GM12878 (cell line): ENCODE measurements around the gene FOXRED2. TPM values are rescaled to one million over a fixed set of nuclear protein-coding genes. Genes with fewer than 3 reads are reported as not detected.

Source experiments
- ATAC-seq: fragments of 200-7000 bp; cut with Tn5 transposase; 3 replicates; pipeline ENCODE4 v1.9.1; 2020; ENCODE audit warnings: mild to moderate bottlenecking, moderate library complexity
- BruUV-seq: library from RNA; stranded (reverse); fragments of 400-500 nt; replicated peaks from 2 replicates; lab custom pipeline; 2021; lab: Mats Ljungman, UMichigan
- CTCF ChIA-PET: fragments of 300-600 bp; sonication (Branson Sonifier 250); formaldehyde crosslinking; extraction: SDS; loops from one replicate; lab custom pipeline; 2021; ENCODE audit warnings: inconsistent platforms; lab: Yijun Ruan, JAX
- POLR2A ChIA-PET: fragments of 350-600 bp; formaldehyde crosslinking; extraction: SDS; loops from one replicate; lab custom pipeline; 2021; ENCODE audit warnings: inconsistent platforms; lab: Charles Lee
- RAD21 ChIA-PET: fragments of 300-600 bp; sonication (Branson Sonifier 250); formaldehyde crosslinking; loops from one replicate; lab custom pipeline; 2023; ENCODE audit warnings: antibody characterized with exemption; ENCODE audit not compliant: unreplicated experiment; lab: Charles Lee
- SMC1A ChIA-PET: fragments of 300-600 bp; sonication (Branson Sonifier 250); formaldehyde crosslinking; loops from one replicate; lab custom pipeline; 2023; ENCODE audit not compliant: unreplicated experiment, uncharacterized antibody; lab: Charles Lee
- DNase-seq: peaks from one replicate; pipeline ENCODE4 v3.0.0-alpha.2; 2011; ENCODE audit warnings: low read depth, low spot score
- FAIRE-seq: peaks from 3 replicates; lab custom pipeline; 2011; peaks lifted over from hg19 to GRCh38; lab: Jason Lieb, UNC
- H2AFZ ChIP-seq: 2 replicates; pipeline ENCODE4 v1.6.0; 2011; ENCODE audit warnings: low read depth, low read length, control low read depth; ENCODE audit not compliant: control insufficient read depth
- H3K27ac ChIP-seq: 2 replicates; pipeline ENCODE4 v1.5.1; 2011; ENCODE audit warnings: control low read depth; ENCODE audit not compliant: control insufficient read depth, insufficient read depth
- H3K27me3 ChIP-seq, 2 experiments: replicated peaks in 1 of 2; 2 replicates each; pipeline versions ENCODE4 v1.6.0 to v1.6.1; 2011; ENCODE audit warnings: low read length in 1 of 2; ENCODE audit not compliant: control insufficient read depth in 2 of 2, insufficient read depth in 2 of 2
- H3K36me3 ChIP-seq, 2 experiments: 2 replicates each; pipeline ENCODE4 v1.5.1; 2011; ENCODE audit warnings: low read length in 1 of 2; ENCODE audit not compliant: control insufficient read depth in 2 of 2, insufficient read depth in 2 of 2
- H3K4me1 ChIP-seq: 2 replicates; pipeline ENCODE4 v1.6.1; 2011; ENCODE audit warnings: mild to moderate bottlenecking, low read length, moderate library complexity, mixed read lengths; ENCODE audit not compliant: control insufficient read depth, insufficient read depth
- H3K4me2 ChIP-seq: 2 replicates; pipeline ENCODE4 v1.6.0; 2011; ENCODE audit warnings: control low read depth; ENCODE audit not compliant: control insufficient read depth, insufficient read depth
- H3K4me3 ChIP-seq: fragments of 200-600 bp; sonication (generic); 2 replicates; pipeline ENCODE4 v1.5.1; 2016
- H3K79me2 ChIP-seq: 2 replicates; pipeline ENCODE4 v1.6.0; 2011; ENCODE audit warnings: low read length; ENCODE audit not compliant: control insufficient read depth, insufficient read depth
- H3K9ac ChIP-seq: 2 replicates; pipeline ENCODE4 v1.8.0; 2011; ENCODE audit warnings: low read length, control low read depth, mixed read lengths; ENCODE audit not compliant: control insufficient read depth, insufficient read depth
- H3K9me3 ChIP-seq: replicated peaks from 3 replicates; pipeline ENCODE4 v1.5.1; 2011; ENCODE audit warnings: mild to moderate bottlenecking, low read length; ENCODE audit not compliant: control insufficient read depth, insufficient read depth
- H4K20me1 ChIP-seq: 2 replicates; pipeline ENCODE4 v1.6.0; 2011; ENCODE audit not compliant: control insufficient read depth, insufficient read depth
- E2F8 ChIP-seq: fragments of 450-650 bp; IDR thresholded peaks from 2 replicates; pipeline ENCODE4 v1.6.1; 2018; ENCODE audit warnings: mild to moderate bottlenecking, low read depth, moderate library complexity; ENCODE audit not compliant: partially characterized antibody
- HDGF ChIP-seq: fragments of 450-650 bp; IDR thresholded peaks from 2 replicates; pipeline ENCODE4 v1.6.1; 2016; ENCODE audit warnings: antibody characterized with exemption
- HSF1 ChIP-seq: fragments of 150-350 bp; IDR thresholded peaks from 2 replicates; pipeline ENCODE4 v1.6.1; 2014; ENCODE audit warnings: mild to moderate bottlenecking, low read depth, low read length
- IRF5 ChIP-seq: fragments of 450-650 bp; IDR thresholded peaks from 2 replicates; pipeline ENCODE4 v1.6.1; 2017; ENCODE audit warnings: borderline replicate concordance
- MTA2 ChIP-seq: fragments of 450-650 bp; IDR thresholded peaks from 2 replicates; pipeline ENCODE4 v1.6.1; 2016; ENCODE audit warnings: low read depth, mild to moderate bottlenecking, moderate library complexity
- NKRF ChIP-seq: fragments of 450-650 bp; conservative IDR thresholded peaks from 2 replicates; pipeline ENCODE4 v1.6.1; 2017; ENCODE audit warnings: mild to moderate bottlenecking, moderate library complexity
- NR2C1 ChIP-seq: fragments of 450-650 bp; IDR thresholded peaks from 2 replicates; pipeline ENCODE4 v1.6.1; 2017; ENCODE audit warnings: antibody characterized with exemption, mild to moderate bottlenecking, moderate library complexity
- NR2F1 ChIP-seq: fragments of 450-650 bp; conservative IDR thresholded peaks from 2 replicates; pipeline ENCODE4 v1.6.1; 2017; ENCODE audit warnings: mild to moderate bottlenecking
- TCF7 ChIP-seq: IDR thresholded peaks from 2 replicates; pipeline ENCODE4 v1.6.1; 2014; ENCODE audit warnings: antibody characterized with exemption, borderline replicate concordance
- ZNF217 ChIP-seq: fragments of 450-650 bp; IDR thresholded peaks from 2 replicates; pipeline ENCODE4 v1.6.1; 2017; ENCODE audit warnings: antibody characterized with exemption, mild to moderate bottlenecking
- ZNF687 ChIP-seq: fragments of 450-650 bp; IDR thresholded peaks from 2 replicates; pipeline ENCODE4 v1.6.1; 2017; ENCODE audit warnings: mild to moderate bottlenecking, moderate library complexity
- ZSCAN29 ChIP-seq: fragments of 450-650 bp; IDR thresholded peaks from 2 replicates; pipeline ENCODE4 v1.6.1; 2017; ENCODE audit warnings: mild to moderate bottlenecking, moderate library complexity
- WGBS: methylation state at CpG from one replicate; pipeline ENCODE4 v1.1.6; 2016; ENCODE audit warnings: low lambda C conversion rate; ENCODE audit not compliant: insufficient replicate concordance, insufficient coverage; ENCODE audit errors: missing lambda C conversion rate; 5-methylcytosine and 5-hydroxymethylcytosine counted together
- in situ Hi-C: fragments of 300-500 bp; cut with MboI; formaldehyde crosslinking; loops from 9 replicates; pipeline ENCODE4 v1.14.3; 2018; ENCODE audit warnings: mixed read lengths
- intact Hi-C: fragments of 100-400 bp; cut with micrococcal nuclease; formaldehyde crosslinking; loops from one replicate; pipeline ENCODE4 v1.14.2; 2022; ENCODE audit not compliant: unreplicated experiment
- polyA plus RNA-seq, 11 experiments: library from polyadenylated mRNA; depleted of rRNA in 4 of 11; unstranded in 6 of 11; stranded (reverse) in 5 of 11; fragments of >200 nt; fragmentation: Nextera tagmentation in 4 of 11; fragmentation: Illumina TruSeq in 1 of 11; extraction: Ambion mirVana in 4 of 11; extraction: Trizol in 1 of 11; gene quantifications; 1 replicate in 1 of 11; 2 replicates in 10 of 11; pipeline versions ENCODE4 v1.2.1 to v1.2.3, GENCODE V29; 2011 to 2016; ENCODE audit warnings: inconsistent platforms in 2 of 11, missing spikeins in 2 of 11, low read depth in 1 of 11
- total RNA-seq, 4 experiments: library from RNA; depleted of rRNA in 3 of 4; stranded (reverse); fragments of >200 nt in 3 of 4; fragmentation: Illumina TruSeq in 1 of 4; extraction: Trizol in 1 of 4; gene quantifications; 2 replicates each; pipeline versions ENCODE4 v1.2.1 to v1.2.3, GENCODE V29; 2013 to 2021

The FOXRED2 gene
- total and polyA plus RNA-seq, 10 of the 15 experiments (the other 5 are each of a cell fraction or from before 2014, with no cell fraction given) = 1.8 to 28.8 (median 7.6) TPM

GRCh38 chr22:36546932-36547331, 40.1 kb upstream of the FOXRED2 start:
- H3K4me3 ChIP-seq = no peak overlapping the region
- no peak overlapping the region for H2AFZ ChIP-seq
- no peaks in the 10 kb centered on the region for H4K20me1 ChIP-seq
- intact Hi-C loops = loop anchor here (5.0 to 10.0 kb wide), 3 partner anchors 210 to 428 kb away; no protein-coding TSS in a partner anchor
- no peaks in the 10 kb centered on the region for H3K36me3 ChIP-seq
- no peak for DNase-seq
- no peak overlapping the region for H3K27ac ChIP-seq
- ATAC-seq = no peak; the same call in 1 of the 3 replicates
- H3K79me2 ChIP-seq = no peaks in the 10 kb centered on the region
- no peak overlapping the region for H3K9ac ChIP-seq
- ChIA-PET RAD21 (no interaction called here), CTCF (interaction anchor here (0.8 to 2.8 kb wide), 8 partner anchors 44 to 497 kb away, joined by 3 to 11 read pairs (median 4); partner anchors contain the start of genes CSF2RB and IFT27), POLR2A (interaction anchor here (1.0 kb wide), 1 partner anchor 17 kb away, joined by 3 read pairs; the partner anchor contains the start of gene EIF3D), SMC1A (interaction anchor here (0.7 to 1.3 kb wide), 3 partner anchors 195 to 434 kb away, joined by 3 to 5 read pairs (median 3); no protein-coding TSS in a partner anchor)
- H3K4me2 ChIP-seq = no peak overlapping the region
- in situ Hi-C loops = loop anchor here (5.0 kb wide), 1 partner anchor 310 kb away; no protein-coding TSS in a partner anchor
- H3K27me3 ChIP-seq = no peaks in the 10 kb centered on the region
- no TSS peak for BruUV-seq
- peaks cover 2% of the 10 kb centered on the region for H3K4me1 ChIP-seq
- no peaks in the 10 kb centered on the region for H3K9me3 ChIP-seq
- FAIRE-seq = no peak
- 40% methylated on average over 6 of the region's 6 CpGs for WGBS
- TF ChIP-seq MTA2 = no peak
- no peak for TF ChIP-seq HDGF
- TF ChIP-seq ZSCAN29 = no peak
- no peak for TF ChIP-seq NR2F1
- TF ChIP-seq NR2C1 = no peak
- TF ChIP-seq TCF7 = no peak
- no peak for TF ChIP-seq ZNF217
- no peak for TF ChIP-seq HSF1
- no peak for TF ChIP-seq IRF5
- no peak for TF ChIP-seq E2F8
- no peak for TF ChIP-seq NKRF
- TF ChIP-seq ZNF687 = no peak
